HepG2 (cell line): ENCODE measurements around the gene POU2AF3. TPM values are rescaled to one million over a fixed set of nuclear protein-coding genes. Genes with fewer than 3 reads are reported as not detected.

Source experiments
- ATAC-seq: fragments of 200-7000 bp; cut with Tn5 transposase; 3 replicates; pipeline ENCODE4 v1.9.1; 2020; ENCODE audit warnings: mild to moderate bottlenecking, moderate library complexity
- BruUV-seq: library from RNA; stranded (reverse); fragments of 400-500 nt; replicated peaks from 2 replicates; lab custom pipeline; 2021; lab: Mats Ljungman, UMichigan
- CTCF ChIA-PET: fragments of 300-600 bp; formaldehyde crosslinking; extraction: SDS; loops from one replicate; lab custom pipeline; 2021; ENCODE audit warnings: low total read pairs, inconsistent platforms, low intra/inter-chr PET ratio; lab: Yijun Ruan, JAX
- POLR2A ChIA-PET: fragments of 350-600 bp; sonication (Branson Sonifier 250); formaldehyde crosslinking; loops from one replicate; lab custom pipeline; 2020; ENCODE audit warnings: antibody characterized with exemption, inconsistent platforms; lab: Yijun Ruan, JAX
- DNase-seq: peaks from one replicate; pipeline ENCODE4 v3.0.0-alpha.2; 2015; ENCODE audit warnings: low spot score
- FAIRE-seq: peaks from 3 replicates; lab custom pipeline; 2011; peaks lifted over from hg19 to GRCh38; lab: Jason Lieb, UNC
- H2AFZ ChIP-seq: one replicate; pipeline ENCODE4 v1.6.1; 2011; ENCODE audit warnings: low read length, inconsistent platforms
- H3K27ac ChIP-seq: fragments of 300-600 bp; 3 replicates; pipeline ENCODE4 v1.8.0; 2011; ENCODE audit warnings: mixed run types, mild to moderate bottlenecking, mixed read lengths, low read length, inconsistent platforms; ENCODE audit not compliant: insufficient read depth; ENCODE audit errors: extremely low read length
- H3K27me3 ChIP-seq, 2 experiments: fragments of 200-600 bp in 1 of 2; 2 replicates in 1 of 2; 3 replicates in 1 of 2; pipeline versions ENCODE4 v1.6.0 to v1.8.0; 2011; ENCODE audit warnings: low read length in 2 of 2, mild to moderate bottlenecking in 2 of 2, moderate library complexity in 2 of 2, inconsistent platforms in 1 of 2; ENCODE audit not compliant: insufficient read depth in 2 of 2, control insufficient read depth in 1 of 2
- H3K36me3 ChIP-seq, 2 experiments: fragments of 200-600 bp in 1 of 2; replicated peaks in 1 of 2; 2 replicates in 1 of 2; 3 replicates in 1 of 2; pipeline versions ENCODE4 v1.5.1 to v1.8.0; 2011; ENCODE audit warnings: low read length in 2 of 2, inconsistent platforms in 1 of 2; ENCODE audit not compliant: insufficient read depth in 2 of 2, control insufficient read depth in 1 of 2
- H3K4me1 ChIP-seq: 2 replicates; pipeline ENCODE4 v1.5.1; 2012; ENCODE audit warnings: low read length, inconsistent platforms; ENCODE audit not compliant: insufficient read depth
- H3K4me2 ChIP-seq: 2 replicates; pipeline ENCODE4 v1.6.0; 2011; ENCODE audit warnings: low read depth, low read length, inconsistent platforms
- H3K4me3 ChIP-seq, 3 experiments: fragments of 200-600 bp in 1 of 3; sonication (generic), shearing (Covaris generic) in 1 of 3; replicated peaks in 1 of 3; 2 replicates each; pipeline ENCODE4 v1.5.1; 2011 to 2016; ENCODE audit warnings: low read length in 3 of 3, inconsistent platforms in 2 of 3, low read depth in 2 of 3, mild to moderate bottlenecking in 2 of 3, control low read depth in 1 of 3, mixed read lengths in 1 of 3; ENCODE audit not compliant: insufficient read depth in 1 of 3
- H3K79me2 ChIP-seq: one replicate; pipeline ENCODE4 v1.6.1; 2011; ENCODE audit warnings: low read length, inconsistent platforms; ENCODE audit not compliant: insufficient read depth
- H3K9ac ChIP-seq: 2 replicates; pipeline ENCODE4 v1.6.0; 2011; ENCODE audit warnings: mild to moderate bottlenecking, low read depth, low read length, inconsistent platforms; ENCODE audit not compliant: insufficient read depth
- H3K9me3 ChIP-seq: 2 replicates; pipeline ENCODE4 v1.5.1; 2012; ENCODE audit warnings: mild to moderate bottlenecking, low read length
- H4K20me1 ChIP-seq: 2 replicates; pipeline ENCODE4 v1.6.0; 2011; ENCODE audit warnings: inconsistent platforms, mild to moderate bottlenecking, low read length, moderate library complexity; ENCODE audit not compliant: insufficient read depth
- ARHGAP35 ChIP-seq: sonication (generic); formaldehyde crosslinking; IDR thresholded peaks from 2 replicates; pipeline ENCODE4 v1.9.0; 2022; ENCODE audit warnings: mild to moderate bottlenecking, inconsistent platforms, moderate library complexity, missing genetic modification reagents, borderline replicate concordance
- CENPT ChIP-seq: sonication (generic); formaldehyde crosslinking; IDR thresholded peaks from 2 replicates; pipeline ENCODE4 v1.8.0; 2022; ENCODE audit warnings: low read depth, mild to moderate bottlenecking, moderate library complexity, missing genetic modification reagents
- CREM ChIP-seq, 2 experiments: sonication (generic) in 1 of 2; formaldehyde crosslinking in 1 of 2; IDR thresholded peaks; 2 replicates each; pipeline versions ENCODE4 v1.4.0 to v1.6.1; 2016 to 2020; ENCODE audit warnings: antibody characterized with exemption in 1 of 2, mild to moderate bottlenecking in 1 of 2, missing genetic modification reagents in 1 of 2
- E2F5 ChIP-seq: sonication (generic); formaldehyde crosslinking; conservative IDR thresholded peaks from 2 replicates; pipeline ENCODE4 v1.4.0; 2020; ENCODE audit warnings: missing genetic modification reagents
- GABPB1 ChIP-seq: IDR thresholded peaks from 2 replicates; pipeline ENCODE4 v1.6.1; 2016; ENCODE audit warnings: mild to moderate bottlenecking, missing genetic modification reagents, moderate library complexity, missing compliant biosample characterization
- ISL2 ChIP-seq: sonication (generic); formaldehyde crosslinking; IDR thresholded peaks from 2 replicates; pipeline ENCODE4 v1.5.0; 2020; ENCODE audit warnings: missing genetic modification reagents
- MXD3 ChIP-seq: IDR thresholded peaks from 2 replicates; pipeline ENCODE4 v1.6.1; 2016; ENCODE audit warnings: mild to moderate bottlenecking, missing biosample characterization, missing genetic modification reagents
- NBN ChIP-seq: fragments of 450-650 bp; conservative IDR thresholded peaks from 2 replicates; pipeline ENCODE4 v1.6.1; 2017
- PHF8 ChIP-seq: sonication (generic); formaldehyde crosslinking; IDR thresholded peaks from 2 replicates; pipeline ENCODE4 v1.5.0; 2020; ENCODE audit warnings: missing genetic modification reagents
- RAD51 ChIP-seq: fragments of 450-650 bp; IDR thresholded peaks from 2 replicates; pipeline ENCODE4 v1.6.1; 2016; ENCODE audit warnings: borderline replicate concordance
- RERE ChIP-seq: IDR thresholded peaks from 2 replicates; pipeline ENCODE4 v1.6.1; 2016; ENCODE audit warnings: low read depth, missing genetic modification reagents, missing compliant biosample characterization
- SRSF1 ChIP-seq: fragments of 200-400 bp; formaldehyde crosslinking; optimal IDR thresholded peaks from 2 replicates; pipeline ENCODE3; 2017; ENCODE audit warnings: mild to moderate bottlenecking, low read depth, low read length, moderate library complexity
- TERF1 ChIP-seq: sonication (generic); formaldehyde crosslinking; IDR thresholded peaks from 2 replicates; pipeline ENCODE4 v1.8.0; 2022; ENCODE audit warnings: mild to moderate bottlenecking, missing genetic modification reagents, moderate library complexity
- TIGD3 ChIP-seq: sonication (generic); formaldehyde crosslinking; IDR thresholded peaks from 2 replicates; pipeline ENCODE4 v1.5.1; 2020; ENCODE audit warnings: mild to moderate bottlenecking, missing genetic modification reagents, borderline replicate concordance
- TP53 ChIP-seq: sonication (generic); formaldehyde crosslinking; conservative IDR thresholded peaks from 2 replicates; pipeline ENCODE4 v1.4.0; 2020; ENCODE audit warnings: missing genetic modification reagents
- ZSCAN21 ChIP-seq: sonication (generic); formaldehyde crosslinking; IDR thresholded peaks from 2 replicates; pipeline ENCODE4 v1.8.0; 2022; ENCODE audit warnings: mild to moderate bottlenecking, missing genetic modification reagents, moderate library complexity, borderline replicate concordance
- WGBS: methylation state at CpG from one replicate; pipeline ENCODE4 v1.1.6; 2017; ENCODE audit warnings: low lambda C conversion rate; 5-methylcytosine and 5-hydroxymethylcytosine counted together
- in situ Hi-C: cut with HindIII; loops from 2 replicates; pipeline ENCODE4 v1.10.0; 2017; ENCODE audit warnings: low pct_unique_long_range_greater_than_20kb; ENCODE audit not compliant: extremely low pct_ligation_motif_present
- intact Hi-C: fragments of 100-400 bp; cut with micrococcal nuclease; formaldehyde crosslinking; loops from one replicate; pipeline ENCODE4 v1.10.0; 2022; ENCODE audit not compliant: unreplicated experiment
- polyA plus RNA-seq, 8 experiments: library from polyadenylated mRNA; depleted of rRNA in 3 of 8; stranded (reverse) in 7 of 8; unstranded in 1 of 8; fragments of >200 nt; fragmentation: Illumina TruSeq in 4 of 8; extraction: Trizol in 4 of 8; gene quantifications; 2 replicates each; pipeline versions ENCODE4 v1.2.1 to v1.2.3, GENCODE V29; 2011 to 2016; ENCODE audit warnings: low read depth in 4 of 8, missing spikeins in 1 of 8, mixed read lengths in 1 of 8; ENCODE audit not compliant: insufficient read depth in 1 of 8
- total RNA-seq, 5 experiments: library from RNA; depleted of rRNA; stranded (reverse); fragments of >200 nt; fragmentation: Illumina TruSeq; extraction: Trizol; gene quantifications; 2 replicates each; pipeline ENCODE4 v1.2.3, GENCODE V29; 2016; ENCODE audit warnings: low read depth in 1 of 5

POU2AF3 gene
- total and polyA plus RNA-seq, 2 of the 13 experiments (the other 11 are each of a cell fraction or from before 2014, with no cell fraction given): 7.8 to 71.2 TPM

GRCh38 chr11:111259896-111260295 lies 38.5 kb upstream of the POU2AF3 start:
- CTCF ChIA-PET: no interaction called here
- Histone ChIP-seq H3K4me3 (no peak overlapping the region), H2AFZ (no peak overlapping the region), H3K79me2 (no peaks in the 10 kb centered on the region), H3K36me3 (no peaks in the 10 kb centered on the region), H3K9ac (no peak overlapping the region), H3K27ac (no peak overlapping the region), H3K4me2 (no peak overlapping the region), H3K9me3 (no peaks in the 10 kb centered on the region), H3K4me1 (no peaks in the 10 kb centered on the region), H3K27me3 (peaks cover 0 to 5% of the 10 kb centered on the region in 2 experiments; a peak in 2 of 5 replicates), H4K20me1 (no peaks in the 10 kb centered on the region)
- ATAC-seq (no peak), FAIRE-seq (no peak), DNase-seq (no peak)
- WGBS: 28% methylated on average over 4 of the region's 4 CpGs
- POLR2A ChIA-PET: no interaction called here
- intact Hi-C loops (no loop called here), in situ Hi-C loops (no loop called here)
- BruUV-seq: no TSS peak
- TF ChIP-seq RERE (no peak), ISL2 (CRISPR knock-in tag) (no peak), TP53 (CRISPR knock-in tag) (no peak), ARHGAP35 (CRISPR knock-in tag) (no peak), GABPB1 (CRISPR knock-in tag) (no peak), NBN (no peak), RAD51 (no peak), ZSCAN21 (CRISPR knock-in tag) (no peak), MXD3 (CRISPR knock-in tag) (no peak), TIGD3 (CRISPR knock-in tag) (no peak), TERF1 (CRISPR knock-in tag) (no peak), E2F5 (CRISPR knock-in tag) (no peak), CENPT (CRISPR knock-in tag) (no peak), CREM (IDR thresholded peaks at IDR 0.05) (no peak), CREM (CRISPR knock-in tag; IDR thresholded peaks at IDR 0.05) (no peak), SRSF1 (no peak), PHF8 (CRISPR knock-in tag) (no peak)
